SK-N-SH treated with all-trans-retinoic acid at 6 μM for 48 hours (cell line): ENCODE results near the gene SIPA1L2.

Experiments
- ATAC-seq: fragments of 200-7000 bp; cut with Tn5 transposase; 3 replicates; pipeline ENCODE4 v1.9.1; 2020; ENCODE audit warnings: mild to moderate bottlenecking, moderate library complexity
- ARNTL ChIP-seq: fragments of 450-650 bp; formaldehyde crosslinking; IDR thresholded peaks from 2 replicates; pipeline ENCODE4 v1.5.0; 2020; ENCODE audit warnings: low read depth, mild to moderate bottlenecking, moderate library complexity, borderline replicate concordance
- CSDC2 ChIP-seq: fragments of 250-450 bp; sonication (Bioruptor Pico); IDR thresholded peaks from 2 replicates; pipeline ENCODE4 v1.5.0; 2020; ENCODE audit warnings: mild to moderate bottlenecking, moderate library complexity
- CSRNP3 ChIP-seq: fragments of 250-450 bp; sonication (Bioruptor Pico); IDR thresholded peaks from 2 replicates; pipeline ENCODE4 v1.5.1; 2021; ENCODE audit warnings: mild to moderate bottlenecking, moderate library complexity
- ESRRG ChIP-seq: fragments of 250-450 bp; sonication (Bioruptor Pico); IDR thresholded peaks from 2 replicates; pipeline ENCODE4 v1.6.1; 2021; ENCODE audit warnings: mild to moderate bottlenecking
- GLIS3 ChIP-seq: fragments of 250-450 bp; sonication (Bioruptor Pico); IDR thresholded peaks from 2 replicates; pipeline ENCODE4 v1.5.0; 2020; ENCODE audit warnings: mild to moderate bottlenecking, moderate library complexity
- ISL1 ChIP-seq: fragments of 250-450 bp; sonication (Bioruptor Pico); IDR thresholded peaks from 2 replicates; pipeline ENCODE4 v2.1.2; 2022; ENCODE audit warnings: mild to moderate bottlenecking, moderate library complexity
- PPARA ChIP-seq: fragments of 250-450 bp; sonication (Bioruptor Pico); IDR thresholded peaks from 2 replicates; pipeline ENCODE4 v1.5.0; 2020; ENCODE audit warnings: mild to moderate bottlenecking, borderline replicate concordance
- RARB ChIP-seq: fragments of 250-450 bp; sonication (Bioruptor Pico); IDR thresholded peaks from 2 replicates; pipeline ENCODE4 v1.8.0; 2021; ENCODE audit warnings: mild to moderate bottlenecking, moderate library complexity
- SNAI2 ChIP-seq: fragments of 250-450 bp; sonication (Bioruptor Pico); IDR thresholded peaks from 2 replicates; pipeline ENCODE4 v1.5.0; 2020; ENCODE audit warnings: mild to moderate bottlenecking, moderate library complexity
- TOX ChIP-seq: fragments of 250-450 bp; sonication (Bioruptor Pico); IDR thresholded peaks from 2 replicates; pipeline ENCODE4 v1.8.0; 2021; ENCODE audit warnings: mild to moderate bottlenecking, moderate library complexity, borderline replicate concordance
- TSHZ2 ChIP-seq: fragments of 250-450 bp; sonication (Bioruptor Pico); IDR thresholded peaks from 2 replicates; pipeline ENCODE4 v1.5.0; 2020; ENCODE audit warnings: mild to moderate bottlenecking, moderate library complexity
- ZFP3 ChIP-seq: fragments of 250-450 bp; sonication (Bioruptor Pico); IDR thresholded peaks from 2 replicates; pipeline ENCODE4 v1.5.0; 2020; ENCODE audit warnings: mild to moderate bottlenecking, moderate library complexity
- ZNF565 ChIP-seq: fragments of 450-650 bp; formaldehyde crosslinking; conservative IDR thresholded peaks from 2 replicates; pipeline ENCODE4 v1.5.0; 2020; ENCODE audit warnings: low read depth, mild to moderate bottlenecking, moderate library complexity
- ZNF70 ChIP-seq: fragments of 450-650 bp; formaldehyde crosslinking; IDR thresholded peaks from 2 replicates; pipeline ENCODE4 v1.5.0; 2020; ENCODE audit warnings: mild to moderate bottlenecking, moderate library complexity
- TF ChIP-seq, protein P1 (sequence below): fragments of 250-450 bp; sonication (Bioruptor Pico); IDR thresholded peaks from 2 replicates; pipeline ENCODE4 v1.5.1; 2020; ENCODE audit warnings: low read depth, mild to moderate bottlenecking, moderate library complexity
- TF ChIP-seq, protein P2 (sequence below): fragments of 250-450 bp; sonication (Bioruptor Pico); IDR thresholded peaks from 2 replicates; pipeline ENCODE4 v1.8.0; 2020; ENCODE audit warnings: mild to moderate bottlenecking, moderate library complexity, borderline replicate concordance
- TF ChIP-seq, protein P3 (sequence below): fragments of 250-450 bp; sonication (Bioruptor Pico); IDR thresholded peaks from 2 replicates; pipeline ENCODE4 v1.8.0; 2021; ENCODE audit warnings: low read depth, mild to moderate bottlenecking, moderate library complexity, borderline replicate concordance

Gene SIPA1L2

GRCh38 chr1:232667778-232668165 is 37.8 kb upstream of the SIPA1L2 start (continued):
- TF ChIP-seq TSHZ2 (CRISPR knock-in tag) = no peak
- TF ChIP-seq RARB = no peak
- TF ChIP-seq SNAI2 (CRISPR knock-in tag) = no peak
- no peak for TF ChIP-seq PPARA (CRISPR knock-in tag)
- TF ChIP-seq, all 23 proteins: peak for 0

DNA sequence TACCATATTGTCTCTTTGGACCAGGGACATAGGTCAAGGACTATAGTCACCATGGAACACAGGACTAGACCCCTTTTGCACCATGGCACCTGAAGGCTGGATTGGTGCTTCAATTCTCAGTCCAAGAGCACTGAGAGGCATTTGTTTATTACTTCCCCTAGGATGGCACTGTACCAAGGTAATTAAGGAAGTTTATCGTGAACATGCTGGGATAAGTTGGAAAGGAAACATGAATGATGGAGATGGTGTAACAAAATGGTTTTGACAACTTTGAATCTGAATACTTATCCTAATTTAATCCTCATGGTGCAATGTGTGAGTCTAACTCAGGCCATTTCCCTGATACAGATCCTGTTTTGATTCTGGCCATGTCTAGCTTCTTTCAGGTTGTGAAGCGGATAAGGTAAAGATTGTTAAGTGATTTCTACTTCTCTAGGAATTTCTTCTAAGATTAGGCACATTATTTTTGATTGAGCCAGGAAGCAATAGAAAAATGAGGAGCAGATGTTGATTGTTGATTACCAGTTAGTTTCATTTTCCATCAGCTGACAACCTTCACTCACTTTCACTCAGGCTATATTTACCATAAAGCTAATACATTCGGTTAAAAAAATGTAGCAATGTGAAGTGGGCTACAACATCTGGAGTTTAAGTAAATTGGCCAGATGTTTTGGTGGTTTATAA is 37.3 kb upstream of the SIPA1L2 start:
- no peak for TF ChIP-seq ZNF70 (CRISPR knock-in tag)
- TF ChIP-seq ZFP3 (CRISPR knock-in tag) = no peak
- no peak for TF ChIP-seq CSDC2 (CRISPR knock-in tag)
- no peak for TF ChIP-seq ESRRG (CRISPR knock-in tag)
- TF ChIP-seq CSRNP3 (CRISPR knock-in tag) = no peak
- TF ChIP-seq, protein P1, sequence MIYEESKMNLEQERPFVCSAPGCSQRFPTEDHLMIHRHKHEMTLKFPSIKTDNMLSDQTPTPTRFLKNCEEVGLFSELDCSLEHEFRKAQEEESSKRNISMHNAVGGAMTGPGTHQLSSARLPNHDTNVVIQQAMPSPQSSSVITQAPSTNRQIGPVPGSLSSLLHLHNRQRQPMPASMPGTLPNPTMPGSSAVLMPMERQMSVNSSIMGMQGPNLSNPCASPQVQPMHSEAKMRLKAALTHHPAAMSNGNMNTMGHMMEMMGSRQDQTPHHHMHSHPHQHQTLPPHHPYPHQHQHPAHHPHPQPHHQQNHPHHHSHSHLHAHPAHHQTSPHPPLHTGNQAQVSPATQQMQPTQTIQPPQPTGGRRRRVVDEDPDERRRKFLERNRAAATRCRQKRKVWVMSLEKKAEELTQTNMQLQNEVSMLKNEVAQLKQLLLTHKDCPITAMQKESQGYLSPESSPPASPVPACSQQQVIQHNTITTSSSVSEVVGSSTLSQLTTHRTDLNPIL (CRISPR knock-in tag) = no peak
- no peak for TF ChIP-seq RARB
- TF ChIP-seq GLIS3 = no peak
- TF ChIP-seq ARNTL = no peak
- no peak for TF ChIP-seq TOX (CRISPR knock-in tag)
- TF ChIP-seq ZNF565 (CRISPR knock-in tag) = no peak
- TF ChIP-seq, protein P2, sequence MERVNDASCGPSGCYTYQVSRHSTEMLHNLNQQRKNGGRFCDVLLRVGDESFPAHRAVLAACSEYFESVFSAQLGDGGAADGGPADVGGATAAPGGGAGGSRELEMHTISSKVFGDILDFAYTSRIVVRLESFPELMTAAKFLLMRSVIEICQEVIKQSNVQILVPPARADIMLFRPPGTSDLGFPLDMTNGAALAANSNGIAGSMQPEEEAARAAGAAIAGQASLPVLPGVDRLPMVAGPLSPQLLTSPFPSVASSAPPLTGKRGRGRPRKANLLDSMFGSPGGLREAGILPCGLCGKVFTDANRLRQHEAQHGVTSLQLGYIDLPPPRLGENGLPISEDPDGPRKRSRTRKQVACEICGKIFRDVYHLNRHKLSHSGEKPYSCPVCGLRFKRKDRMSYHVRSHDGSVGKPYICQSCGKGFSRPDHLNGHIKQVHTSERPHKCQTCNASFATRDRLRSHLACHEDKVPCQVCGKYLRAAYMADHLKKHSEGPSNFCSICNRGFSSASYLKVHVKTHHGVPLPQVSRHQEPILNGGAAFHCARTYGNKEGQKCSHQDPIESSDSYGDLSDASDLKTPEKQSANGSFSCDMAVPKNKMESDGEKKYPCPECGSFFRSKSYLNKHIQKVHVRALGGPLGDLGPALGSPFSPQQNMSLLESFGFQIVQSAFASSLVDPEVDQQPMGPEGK = no peak
- TF ChIP-seq, protein P3, sequence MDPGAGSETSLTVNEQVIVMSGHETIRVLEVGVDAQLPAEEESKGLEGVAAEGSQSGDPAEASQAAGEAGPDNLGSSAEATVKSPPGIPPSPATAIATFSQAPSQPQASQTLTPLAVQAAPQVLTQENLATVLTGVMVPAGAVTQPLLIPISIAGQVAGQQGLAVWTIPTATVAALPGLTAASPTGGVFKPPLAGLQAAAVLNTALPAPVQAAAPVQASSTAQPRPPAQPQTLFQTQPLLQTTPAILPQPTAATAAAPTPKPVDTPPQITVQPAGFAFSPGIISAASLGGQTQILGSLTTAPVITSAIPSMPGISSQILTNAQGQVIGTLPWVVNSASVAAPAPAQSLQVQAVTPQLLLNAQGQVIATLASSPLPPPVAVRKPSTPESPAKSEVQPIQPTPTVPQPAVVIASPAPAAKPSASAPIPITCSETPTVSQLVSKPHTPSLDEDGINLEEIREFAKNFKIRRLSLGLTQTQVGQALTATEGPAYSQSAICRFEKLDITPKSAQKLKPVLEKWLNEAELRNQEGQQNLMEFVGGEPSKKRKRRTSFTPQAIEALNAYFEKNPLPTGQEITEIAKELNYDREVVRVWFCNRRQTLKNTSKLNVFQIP (CRISPR knock-in tag) = no peak
- ATAC-seq = no peak

DNA sequence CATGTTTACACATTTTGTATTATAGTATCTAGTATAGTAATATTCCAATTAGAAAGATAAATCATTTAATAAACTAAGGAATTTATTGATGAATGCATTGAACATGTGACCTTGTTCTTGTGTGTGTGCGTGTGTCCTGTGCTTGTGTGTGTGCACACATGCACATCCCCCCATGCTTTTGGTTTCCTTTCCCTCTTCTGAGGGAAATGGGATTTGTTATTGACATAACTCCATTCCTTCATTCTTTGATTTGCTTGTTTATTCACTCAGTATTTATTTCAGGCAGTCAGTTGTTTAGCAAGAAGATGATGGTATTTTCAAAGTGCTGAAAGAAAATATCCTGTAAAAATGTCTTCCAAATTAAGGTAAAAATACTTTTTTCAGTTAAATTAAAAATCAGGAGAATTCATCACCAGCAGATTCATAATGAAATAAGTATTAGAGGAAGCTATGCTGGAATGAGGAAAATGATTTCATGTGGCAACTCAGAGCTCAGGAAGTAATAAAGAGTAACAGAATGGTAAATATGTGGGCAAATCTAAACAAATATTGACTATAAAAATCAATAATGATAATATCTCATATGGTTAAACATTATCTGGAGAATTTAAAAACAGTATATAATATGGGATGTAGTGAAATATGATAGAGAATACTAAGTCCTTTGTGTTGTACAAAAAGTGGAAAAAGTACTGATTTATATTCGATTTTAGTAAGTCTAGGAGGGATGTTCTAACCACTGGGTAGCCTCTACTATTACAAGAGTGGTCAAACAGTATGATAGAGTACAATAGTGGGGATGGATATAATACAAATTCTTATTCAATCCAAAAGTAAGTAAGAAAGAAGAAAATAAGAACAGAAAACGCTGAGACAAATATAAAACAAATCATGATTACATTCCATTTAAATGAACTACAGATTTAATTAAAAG is 35.2 kb upstream of the SIPA1L2 start:
- TF ChIP-seq ZNF70 (CRISPR knock-in tag) (no peak), ZNF565 (CRISPR knock-in tag) (no peak), ZFP3 (CRISPR knock-in tag) (no peak), TSHZ2 (CRISPR knock-in tag) (no peak), ARNTL (no peak), ISL1 (no peak)
- TF ChIP-seq, protein P3 (CRISPR knock-in tag) = no peak
- no peak for ATAC-seq
